IMR-90 (cell line): ENCODE results near the gene CDC42EP3.

ENCODE experiments used
- BHLHE40 ChIP-seq: fragments of 150-350 bp; IDR thresholded peaks from 2 replicates; pipeline ENCODE4 v1.6.1; 2016; ENCODE audit warnings: mild to moderate bottlenecking, low read depth, low read length
- CHD1 ChIP-seq: IDR thresholded peaks from 2 replicates; pipeline ENCODE4 v1.6.1; 2012; ENCODE audit warnings: low read depth, low read length, improper control_type of control experiment
- CTCF ChIP-seq: conservative IDR thresholded peaks from 2 replicates; pipeline ENCODE4 v1.5.1; 2012; ENCODE audit warnings: mild to moderate bottlenecking, low read depth, low read length, improper control_type of control experiment
- ELK1 ChIP-seq: fragments of 150-350 bp; IDR thresholded peaks from 2 replicates; pipeline ENCODE4 v1.6.1; 2016; ENCODE audit warnings: low read depth, mild to moderate bottlenecking, low read length, moderate library complexity, borderline replicate concordance
- FOS ChIP-seq: fragments of 150-350 bp; IDR thresholded peaks from 2 replicates; pipeline ENCODE4 v1.6.1; 2016; ENCODE audit warnings: low read depth, low read length
- MAFK ChIP-seq: IDR thresholded peaks from 2 replicates; pipeline ENCODE4 v1.6.1; 2012; ENCODE audit warnings: low read depth, low read length, improper control_type of control experiment
- MAZ ChIP-seq: IDR thresholded peaks from 2 replicates; pipeline ENCODE4 v1.6.1; 2012; ENCODE audit warnings: low read depth, mild to moderate bottlenecking, low read length, improper control_type of control experiment, moderate library complexity, borderline replicate concordance
- MXI1 ChIP-seq: IDR thresholded peaks from 2 replicates; pipeline ENCODE4 v1.6.1; 2012; ENCODE audit warnings: low read depth, mild to moderate bottlenecking, low read length, moderate library complexity, borderline replicate concordance
- NFE2L2 ChIP-seq: fragments of 150-350 bp; IDR thresholded peaks from 2 replicates; pipeline ENCODE4 v1.6.1; 2016; ENCODE audit warnings: low read depth, mild to moderate bottlenecking, low read length
- POLR2A ChIP-seq: IDR thresholded peaks from 2 replicates; pipeline ENCODE4 v1.6.1; 2012; ENCODE audit warnings: mild to moderate bottlenecking, low read depth, low read length
- RFX5 ChIP-seq: IDR thresholded peaks from 2 replicates; pipeline ENCODE4 v1.8.0; 2012; ENCODE audit warnings: low read depth, mild to moderate bottlenecking, low read length, moderate library complexity
- SMC3 ChIP-seq: fragments of 150-350 bp; IDR thresholded peaks from 2 replicates; pipeline ENCODE4 v1.6.1; 2016; ENCODE audit warnings: low read depth, mild to moderate bottlenecking, antibody characterized with exemption, low read length, moderate library complexity
- TF ChIP-seq, protein P1 (sequence below): fragments of 150-350 bp; IDR thresholded peaks from 2 replicates; pipeline ENCODE4 v1.6.1; 2017; ENCODE audit warnings: mild to moderate bottlenecking, antibody characterized with exemption, low read length, low read depth

DNA sequence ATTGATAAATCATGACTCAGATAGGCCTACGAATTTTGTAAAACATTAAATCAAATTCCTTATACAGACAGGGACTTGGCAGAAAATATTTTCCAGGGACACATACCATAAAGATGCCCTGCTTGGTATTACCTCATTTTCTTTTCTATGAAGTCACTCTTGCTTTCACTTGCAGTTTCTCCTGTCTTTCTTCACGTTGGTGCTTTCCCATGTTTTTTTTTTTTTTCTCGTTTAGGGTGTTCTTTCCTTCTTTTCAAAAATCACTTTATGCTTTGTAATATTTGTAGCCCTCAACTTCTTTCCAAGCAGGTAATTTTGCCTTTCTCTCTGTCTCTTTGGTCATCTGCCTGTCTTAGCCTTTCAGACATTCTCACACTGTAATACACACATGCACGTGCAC lies 40.7 kb downstream of the CDC42EP3 start:
- TF ChIP-seq CTCF (no peak), MXI1 (no peak), BHLHE40 (no peak), POLR2A (no peak), NFE2L2 (no peak), SMC3 (no peak), MAZ (no peak), FOS (no peak), RFX5 (no peak), CHD1 (no peak), MAFK (no peak), ELK1 (no peak)
- TF ChIP-seq, protein P1, sequence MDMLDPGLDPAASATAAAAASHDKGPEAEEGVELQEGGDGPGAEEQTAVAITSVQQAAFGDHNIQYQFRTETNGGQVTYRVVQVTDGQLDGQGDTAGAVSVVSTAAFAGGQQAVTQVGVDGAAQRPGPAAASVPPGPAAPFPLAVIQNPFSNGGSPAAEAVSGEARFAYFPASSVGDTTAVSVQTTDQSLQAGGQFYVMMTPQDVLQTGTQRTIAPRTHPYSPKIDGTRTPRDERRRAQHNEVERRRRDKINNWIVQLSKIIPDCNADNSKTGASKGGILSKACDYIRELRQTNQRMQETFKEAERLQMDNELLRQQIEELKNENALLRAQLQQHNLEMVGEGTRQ: no peak
